Measurements from ENCODE around the gene IKZF2. TPM values are rescaled to one million over a fixed set of nuclear protein-coding genes. Genes with fewer than 3 reads are reported as not detected.

Gene IKZF2
- total RNA-seq, 1 experiment from 2014 or later = 1.6 TPM

DNA sequence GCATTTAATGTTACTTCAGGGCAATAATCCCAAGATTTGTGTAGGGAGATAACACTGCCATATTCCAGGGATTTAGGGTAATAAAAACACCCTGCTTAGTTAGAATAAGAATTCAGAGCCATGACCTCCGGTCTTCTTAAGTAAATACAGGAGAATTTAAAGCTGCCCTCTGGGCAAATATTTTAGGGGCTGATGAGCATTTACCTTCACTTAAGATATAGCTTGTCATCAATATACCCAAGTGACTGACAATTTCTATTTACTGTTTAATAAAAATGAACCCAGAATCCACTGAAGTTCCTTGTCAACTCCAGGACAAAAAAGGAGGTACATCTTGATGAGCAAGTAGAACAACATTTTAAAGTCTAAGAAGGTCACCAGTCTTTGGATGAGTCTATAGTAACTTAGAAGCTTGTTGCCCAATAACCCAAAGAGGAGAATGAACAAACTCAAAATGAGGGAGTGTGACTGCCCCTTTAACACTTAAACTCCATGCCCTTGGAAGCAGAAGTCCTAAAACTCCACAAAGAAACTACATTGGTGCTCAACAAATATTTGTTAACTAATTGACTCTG, 24.3 kb upstream of the IKZF2 start:
- no peaks in the 10 kb centered on the region for H3K9me2 ChIP-seq (ENCODE audit: insufficient read depth)
- H3K79me2 ChIP-seq (ENCODE audit: insufficient read depth, low read length) = no peaks in the 10 kb centered on the region
- H3K9me3 ChIP-seq (ENCODE audit: control insufficient read depth in 1 of 2, insufficient read depth in 1 of 2, low read depth in 1 of 2, low read length in 2 of 2) = no peaks in the 10 kb centered on the region
- CTCF ChIA-PET = no interaction called here
- no peak overlapping the region for H3K4me3 ChIP-seq (replicated peaks in 1 of 2; ENCODE audit: low read depth in 1 of 2, low read length in 2 of 2)
- H3K36me3 ChIP-seq (ENCODE audit: control insufficient read depth in 1 of 2, insufficient read depth in 2 of 2, low read length in 2 of 2) = no peaks in the 10 kb centered on the region
- no peak overlapping the region for H3K4me2 ChIP-seq (ENCODE audit: low read length)
- H3K4me1 ChIP-seq (ENCODE audit: control insufficient read depth in 1 of 2, insufficient read depth in 2 of 2, low read length in 2 of 2) = no peaks in the 10 kb centered on the region
- no peak for TF ChIP-seq EGR1 (IDR thresholded peaks at IDR 0.05; ENCODE audit: low read depth)
- TF ChIP-seq POLR2A (IDR thresholded peaks at IDR 0.05; ENCODE audit: borderline replicate concordance, extremely low read depth, insufficient read depth, insufficient read length) = no peak
- TF ChIP-seq, protein P1, sequence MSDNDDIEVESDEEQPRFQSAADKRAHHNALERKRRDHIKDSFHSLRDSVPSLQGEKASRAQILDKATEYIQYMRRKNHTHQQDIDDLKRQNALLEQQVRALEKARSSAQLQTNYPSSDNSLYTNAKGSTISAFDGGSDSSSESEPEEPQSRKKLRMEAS (IDR thresholded peaks at IDR 0.05) = no peak
- TF ChIP-seq JUND (IDR thresholded peaks at IDR 0.05) = no peak
- no peak for TF ChIP-seq SP1 (IDR thresholded peaks at IDR 0.05; ENCODE audit: low read depth)
- no peak for TF ChIP-seq ATF3 (IDR thresholded peaks at IDR 0.05)
- TF ChIP-seq, protein P2, sequence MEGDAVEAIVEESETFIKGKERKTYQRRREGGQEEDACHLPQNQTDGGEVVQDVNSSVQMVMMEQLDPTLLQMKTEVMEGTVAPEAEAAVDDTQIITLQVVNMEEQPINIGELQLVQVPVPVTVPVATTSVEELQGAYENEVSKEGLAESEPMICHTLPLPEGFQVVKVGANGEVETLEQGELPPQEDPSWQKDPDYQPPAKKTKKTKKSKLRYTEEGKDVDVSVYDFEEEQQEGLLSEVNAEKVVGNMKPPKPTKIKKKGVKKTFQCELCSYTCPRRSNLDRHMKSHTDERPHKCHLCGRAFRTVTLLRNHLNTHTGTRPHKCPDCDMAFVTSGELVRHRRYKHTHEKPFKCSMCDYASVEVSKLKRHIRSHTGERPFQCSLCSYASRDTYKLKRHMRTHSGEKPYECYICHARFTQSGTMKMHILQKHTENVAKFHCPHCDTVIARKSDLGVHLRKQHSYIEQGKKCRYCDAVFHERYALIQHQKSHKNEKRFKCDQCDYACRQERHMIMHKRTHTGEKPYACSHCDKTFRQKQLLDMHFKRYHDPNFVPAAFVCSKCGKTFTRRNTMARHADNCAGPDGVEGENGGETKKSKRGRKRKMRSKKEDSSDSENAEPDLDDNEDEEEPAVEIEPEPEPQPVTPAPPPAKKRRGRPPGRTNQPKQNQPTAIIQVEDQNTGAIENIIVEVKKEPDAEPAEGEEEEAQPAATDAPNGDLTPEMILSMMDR (IDR thresholded peaks at IDR 0.05 in 2 of 3, conservative IDR thresholded peaks at IDR 0.05 in 1 of 3; ENCODE audit: borderline replicate concordance in 1 of 3, insufficient read depth in 1 of 3, low read depth in 2 of 3, low read length in 2 of 3) = no peak
- TF ChIP-seq ELF1 (IDR thresholded peaks at IDR 0.05; ENCODE audit: borderline replicate concordance, low read depth) = no peak
- no peak for TF ChIP-seq CBX3 (IDR thresholded peaks at IDR 0.05; ENCODE audit: low read depth)
- TF ChIP-seq FOSL1 (IDR thresholded peaks at IDR 0.05; ENCODE audit: low read depth) = no peak
- no peak for TF ChIP-seq EZH2 (IDR thresholded peaks at IDR 0.05)
- TF ChIP-seq SRF (IDR thresholded peaks at IDR 0.05; ENCODE audit: low read depth) = no peak
- no peak for TF ChIP-seq CEBPB (IDR thresholded peaks at IDR 0.05; ENCODE audit: low read depth)
- no peak for TF ChIP-seq EZH2phosphoT487 (IDR thresholded peaks at IDR 0.05; ENCODE audit: borderline replicate concordance)
- no peak for TF ChIP-seq ZBTB33 (IDR thresholded peaks at IDR 0.05; ENCODE audit: extremely low read depth, insufficient replicate concordance, low read length)
- TF ChIP-seq, protein P3, sequence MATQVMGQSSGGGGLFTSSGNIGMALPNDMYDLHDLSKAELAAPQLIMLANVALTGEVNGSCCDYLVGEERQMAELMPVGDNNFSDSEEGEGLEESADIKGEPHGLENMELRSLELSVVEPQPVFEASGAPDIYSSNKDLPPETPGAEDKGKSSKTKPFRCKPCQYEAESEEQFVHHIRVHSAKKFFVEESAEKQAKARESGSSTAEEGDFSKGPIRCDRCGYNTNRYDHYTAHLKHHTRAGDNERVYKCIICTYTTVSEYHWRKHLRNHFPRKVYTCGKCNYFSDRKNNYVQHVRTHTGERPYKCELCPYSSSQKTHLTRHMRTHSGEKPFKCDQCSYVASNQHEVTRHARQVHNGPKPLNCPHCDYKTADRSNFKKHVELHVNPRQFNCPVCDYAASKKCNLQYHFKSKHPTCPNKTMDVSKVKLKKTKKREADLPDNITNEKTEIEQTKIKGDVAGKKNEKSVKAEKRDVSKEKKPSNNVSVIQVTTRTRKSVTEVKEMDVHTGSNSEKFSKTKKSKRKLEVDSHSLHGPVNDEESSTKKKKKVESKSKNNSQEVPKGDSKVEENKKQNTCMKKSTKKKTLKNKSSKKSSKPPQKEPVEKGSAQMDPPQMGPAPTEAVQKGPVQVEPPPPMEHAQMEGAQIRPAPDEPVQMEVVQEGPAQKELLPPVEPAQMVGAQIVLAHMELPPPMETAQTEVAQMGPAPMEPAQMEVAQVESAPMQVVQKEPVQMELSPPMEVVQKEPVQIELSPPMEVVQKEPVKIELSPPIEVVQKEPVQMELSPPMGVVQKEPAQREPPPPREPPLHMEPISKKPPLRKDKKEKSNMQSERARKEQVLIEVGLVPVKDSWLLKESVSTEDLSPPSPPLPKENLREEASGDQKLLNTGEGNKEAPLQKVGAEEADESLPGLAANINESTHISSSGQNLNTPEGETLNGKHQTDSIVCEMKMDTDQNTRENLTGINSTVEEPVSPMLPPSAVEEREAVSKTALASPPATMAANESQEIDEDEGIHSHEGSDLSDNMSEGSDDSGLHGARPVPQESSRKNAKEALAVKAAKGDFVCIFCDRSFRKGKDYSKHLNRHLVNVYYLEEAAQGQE (IDR thresholded peaks at IDR 0.05; ENCODE audit: low read depth) = no peak
- TF ChIP-seq ZNF274 (IDR thresholded peaks at IDR 0.05; ENCODE audit: low read depth, low read length) = no peak
- no peak for TF ChIP-seq YY1 (IDR thresholded peaks at IDR 0.05; ENCODE audit: extremely low read depth, insufficient replicate concordance, low read depth, low read length)
- no peak for TF ChIP-seq SIN3A (IDR thresholded peaks at IDR 0.05; ENCODE audit: low read depth)
- no peak overlapping the region for H3K9ac ChIP-seq (ENCODE audit: low read length)
- no peak overlapping the region for H2AFZ ChIP-seq (ENCODE audit: low read depth, low read length, poor library complexity, severe bottlenecking)
- RAD21 ChIA-PET (ENCODE audit: low non-redundant PET in 1 of 2, low total read pairs in 2 of 2, uncharacterized antibody in 2 of 2, unreplicated experiment in 2 of 2) = no interaction called here
- H4K20me1 ChIP-seq (ENCODE audit: insufficient read depth) = no peaks in the 10 kb centered on the region
- no TSS peak for BruUV-seq (replicated peaks)
- ATAC-seq (no peak), DNase-seq (ENCODE audit: low read depth, low spot score) (no peak)
- no peak overlapping the region for H3K27ac ChIP-seq (ENCODE audit: low read depth, low read length)
- POLR2A ChIA-PET = no interaction called here
- no peaks in the 10 kb centered on the region for H3K27me3 ChIP-seq (ENCODE audit: insufficient read depth, low read length)
- intact Hi-C loops (cut with micrococcal nuclease) = no loop called here
